Measurements from ENCODE around the gene DNAI2. TPM values are rescaled to one million over a fixed set of nuclear protein-coding genes. Genes with fewer than 3 reads are reported as not detected.

The DNAI2 gene
- total RNA-seq, 1 experiment from 2014 or later, result not detected

DNA sequence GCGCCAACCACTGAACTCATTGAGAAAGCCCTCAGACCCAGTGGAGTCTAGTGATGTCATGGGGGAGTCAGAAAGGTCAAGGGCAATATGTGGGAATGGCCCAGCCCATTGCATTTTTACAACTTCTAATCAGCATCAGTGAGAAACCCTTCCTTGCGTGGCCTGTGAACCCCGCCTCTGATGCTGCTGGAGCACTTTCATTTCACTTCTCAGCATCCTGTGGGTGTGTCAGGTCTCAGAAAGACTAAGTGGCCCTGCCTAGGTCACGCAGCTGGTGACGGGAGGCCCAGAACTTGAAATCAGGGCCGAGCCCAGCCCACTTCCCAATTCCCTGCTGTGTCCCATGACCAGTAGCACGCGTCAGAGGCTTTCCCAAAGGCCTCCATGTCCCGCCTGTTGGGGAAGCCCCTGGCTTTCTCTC is 6.1 kb downstream of the DNAI2 start:
- Histone ChIP-seq H3K36me3 (ENCODE audit: control insufficient read depth in 1 of 2, insufficient read depth in 2 of 2, low read length in 2 of 2) (no peaks in the 10 kb centered on the region), H3K9ac (ENCODE audit: low read length) (no peak overlapping the region), H3K4me2 (ENCODE audit: low read length) (no peak overlapping the region), H3K27ac (ENCODE audit: low read depth, low read length) (no peak overlapping the region), H3K9me3 (ENCODE audit: control insufficient read depth in 1 of 2, insufficient read depth in 1 of 2, low read depth in 1 of 2, low read length in 2 of 2) (no peaks in the 10 kb centered on the region), H3K27me3 (ENCODE audit: insufficient read depth, low read length) (0 out of 2 replicates have a peak, but pooled peaks cover 3% of the 10 kb centered on the region), H2AFZ (ENCODE audit: low read depth, low read length, poor library complexity, severe bottlenecking) (no peak overlapping the region), H4K20me1 (ENCODE audit: insufficient read depth) (no peaks in the 10 kb centered on the region), H3K9me2 (ENCODE audit: insufficient read depth) (no peaks in the 10 kb centered on the region), H3K4me3 (replicated peaks in 1 of 2; ENCODE audit: low read depth in 1 of 2, low read length in 2 of 2) (no peak overlapping the region), H3K79me2 (ENCODE audit: insufficient read depth, low read length) (no peaks in the 10 kb centered on the region), H3K4me1 (ENCODE audit: control insufficient read depth in 1 of 2, insufficient read depth in 2 of 2, low read length in 2 of 2) (peaks cover 5 to 10% of the 10 kb centered on the region in 2 experiments; a peak in 3 of 4 replicates)
- TF ChIP-seq ELF1 (IDR thresholded peaks at IDR 0.05; ENCODE audit: borderline replicate concordance, low read depth), result no peak
- TF ChIP-seq SIN3A (IDR thresholded peaks at IDR 0.05; ENCODE audit: low read depth), result no peak
- TF ChIP-seq TCF7L2 (IDR thresholded peaks at IDR 0.05; ENCODE audit: borderline replicate concordance, extremely low read depth, insufficient read depth, insufficient read length), result no peak
- TF ChIP-seq, protein P1, sequence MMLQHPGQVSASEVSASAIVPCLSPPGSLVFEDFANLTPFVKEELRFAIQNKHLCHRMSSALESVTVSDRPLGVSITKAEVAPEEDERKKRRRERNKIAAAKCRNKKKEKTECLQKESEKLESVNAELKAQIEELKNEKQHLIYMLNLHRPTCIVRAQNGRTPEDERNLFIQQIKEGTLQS (IDR thresholded peaks at IDR 0.05), result no peak
- no peak for TF ChIP-seq EZH2 (IDR thresholded peaks at IDR 0.05)
- TF ChIP-seq EGR1 (IDR thresholded peaks at IDR 0.05; ENCODE audit: low read depth), result no peak
- TF ChIP-seq EZH2phosphoT487 (IDR thresholded peaks at IDR 0.05; ENCODE audit: borderline replicate concordance), result no peak
- TF ChIP-seq, protein P2, sequence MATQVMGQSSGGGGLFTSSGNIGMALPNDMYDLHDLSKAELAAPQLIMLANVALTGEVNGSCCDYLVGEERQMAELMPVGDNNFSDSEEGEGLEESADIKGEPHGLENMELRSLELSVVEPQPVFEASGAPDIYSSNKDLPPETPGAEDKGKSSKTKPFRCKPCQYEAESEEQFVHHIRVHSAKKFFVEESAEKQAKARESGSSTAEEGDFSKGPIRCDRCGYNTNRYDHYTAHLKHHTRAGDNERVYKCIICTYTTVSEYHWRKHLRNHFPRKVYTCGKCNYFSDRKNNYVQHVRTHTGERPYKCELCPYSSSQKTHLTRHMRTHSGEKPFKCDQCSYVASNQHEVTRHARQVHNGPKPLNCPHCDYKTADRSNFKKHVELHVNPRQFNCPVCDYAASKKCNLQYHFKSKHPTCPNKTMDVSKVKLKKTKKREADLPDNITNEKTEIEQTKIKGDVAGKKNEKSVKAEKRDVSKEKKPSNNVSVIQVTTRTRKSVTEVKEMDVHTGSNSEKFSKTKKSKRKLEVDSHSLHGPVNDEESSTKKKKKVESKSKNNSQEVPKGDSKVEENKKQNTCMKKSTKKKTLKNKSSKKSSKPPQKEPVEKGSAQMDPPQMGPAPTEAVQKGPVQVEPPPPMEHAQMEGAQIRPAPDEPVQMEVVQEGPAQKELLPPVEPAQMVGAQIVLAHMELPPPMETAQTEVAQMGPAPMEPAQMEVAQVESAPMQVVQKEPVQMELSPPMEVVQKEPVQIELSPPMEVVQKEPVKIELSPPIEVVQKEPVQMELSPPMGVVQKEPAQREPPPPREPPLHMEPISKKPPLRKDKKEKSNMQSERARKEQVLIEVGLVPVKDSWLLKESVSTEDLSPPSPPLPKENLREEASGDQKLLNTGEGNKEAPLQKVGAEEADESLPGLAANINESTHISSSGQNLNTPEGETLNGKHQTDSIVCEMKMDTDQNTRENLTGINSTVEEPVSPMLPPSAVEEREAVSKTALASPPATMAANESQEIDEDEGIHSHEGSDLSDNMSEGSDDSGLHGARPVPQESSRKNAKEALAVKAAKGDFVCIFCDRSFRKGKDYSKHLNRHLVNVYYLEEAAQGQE (IDR thresholded peaks at IDR 0.05; ENCODE audit: low read depth), result no peak
- TF ChIP-seq YY1 (IDR thresholded peaks at IDR 0.05; ENCODE audit: extremely low read depth, insufficient replicate concordance, low read depth, low read length), result no peak
- TF ChIP-seq ZNF274 (IDR thresholded peaks at IDR 0.05; ENCODE audit: low read depth, low read length), result no peak
- no peak for TF ChIP-seq CEBPB (IDR thresholded peaks at IDR 0.05; ENCODE audit: low read depth)
- TF ChIP-seq POLR2AphosphoS5 (IDR thresholded peaks at IDR 0.05; ENCODE audit: low read depth, low read length), result no peak
- no peak for TF ChIP-seq SP1 (IDR thresholded peaks at IDR 0.05; ENCODE audit: low read depth)
- TF ChIP-seq, protein P3, sequence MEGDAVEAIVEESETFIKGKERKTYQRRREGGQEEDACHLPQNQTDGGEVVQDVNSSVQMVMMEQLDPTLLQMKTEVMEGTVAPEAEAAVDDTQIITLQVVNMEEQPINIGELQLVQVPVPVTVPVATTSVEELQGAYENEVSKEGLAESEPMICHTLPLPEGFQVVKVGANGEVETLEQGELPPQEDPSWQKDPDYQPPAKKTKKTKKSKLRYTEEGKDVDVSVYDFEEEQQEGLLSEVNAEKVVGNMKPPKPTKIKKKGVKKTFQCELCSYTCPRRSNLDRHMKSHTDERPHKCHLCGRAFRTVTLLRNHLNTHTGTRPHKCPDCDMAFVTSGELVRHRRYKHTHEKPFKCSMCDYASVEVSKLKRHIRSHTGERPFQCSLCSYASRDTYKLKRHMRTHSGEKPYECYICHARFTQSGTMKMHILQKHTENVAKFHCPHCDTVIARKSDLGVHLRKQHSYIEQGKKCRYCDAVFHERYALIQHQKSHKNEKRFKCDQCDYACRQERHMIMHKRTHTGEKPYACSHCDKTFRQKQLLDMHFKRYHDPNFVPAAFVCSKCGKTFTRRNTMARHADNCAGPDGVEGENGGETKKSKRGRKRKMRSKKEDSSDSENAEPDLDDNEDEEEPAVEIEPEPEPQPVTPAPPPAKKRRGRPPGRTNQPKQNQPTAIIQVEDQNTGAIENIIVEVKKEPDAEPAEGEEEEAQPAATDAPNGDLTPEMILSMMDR (IDR thresholded peaks at IDR 0.05 in 2 of 3, conservative IDR thresholded peaks at IDR 0.05 in 1 of 3; ENCODE audit: borderline replicate concordance in 1 of 3, insufficient read depth in 1 of 3, low read depth in 2 of 3, low read length in 2 of 3), result no peak
- no peak for TF ChIP-seq CBX3 (IDR thresholded peaks at IDR 0.05; ENCODE audit: low read depth)
- TF ChIP-seq RAD21 (IDR thresholded peaks at IDR 0.05; ENCODE audit: low read depth), result no peak
- CTCF ChIA-PET, result no interaction called here
- intact Hi-C loops (cut with micrococcal nuclease), result no loop called here
- no TSS peak for BruUV-seq (replicated peaks)
- ATAC-seq, result no peak
- no peak for DNase-seq (ENCODE audit: low read depth, low spot score)
- POLR2A ChIA-PET, result no interaction called here
- RAD21 ChIA-PET (ENCODE audit: low non-redundant PET in 1 of 2, low total read pairs in 2 of 2, uncharacterized antibody in 2 of 2, unreplicated experiment in 2 of 2), result no interaction called here

All from HCT116 (cell line).